K562 (cell line): Measurements from ENCODE around the gene PSMA2.

ENCODE experiments used
- CEBPB ChIP-seq: fragments of 450-650 bp; IDR thresholded peaks from 2 replicates; pipeline ENCODE4 v1.6.1; 2016; ENCODE audit warnings: missing genetic modification characterization, missing compliant biosample characterization
- CHD4 ChIP-seq: fragments of 200-600 bp; sonication (generic); IDR thresholded peaks from 3 replicates; pipeline ENCODE4 v1.6.1; 2012; ENCODE audit warnings: low read depth, mild to moderate bottlenecking, mixed read lengths, low read length, inconsistent platforms; ENCODE audit not compliant: insufficient read depth, insufficient replicate concordance, poor library complexity, severe bottlenecking
- ELF1 ChIP-seq: fragments of 200-800 bp; sonication (Bioruptor generic); IDR thresholded peaks from 2 replicates; pipeline ENCODE4 v1.6.1; 2016; ENCODE audit warnings: missing genetic modification characterization, missing compliant biosample characterization
- HNRNPL ChIP-seq: fragments of 200-400 bp; formaldehyde crosslinking; IDR thresholded peaks from 2 replicates; pipeline ENCODE4 v1.6.1; 2017; ENCODE audit warnings: low read depth, mild to moderate bottlenecking, low read length
- ILF3 ChIP-seq: fragments of 450-650 bp; IDR thresholded peaks from 2 replicates; pipeline ENCODE4 v1.6.1; 2018; ENCODE audit warnings: antibody characterized with exemption, mild to moderate bottlenecking, moderate library complexity, borderline replicate concordance
- NONO ChIP-seq, 2 experiments: fragments of 200-400 bp in 1 of 2; fragments of 450-650 bp in 1 of 2; formaldehyde crosslinking in 1 of 2; IDR thresholded peaks; 2 replicates each; pipeline ENCODE4 v1.6.1; 2017; ENCODE audit warnings: low read depth in 2 of 2, mild to moderate bottlenecking in 2 of 2, moderate library complexity in 2 of 2, low read length in 1 of 2
- POLR2A ChIP-seq: fragments of 450-650 bp; conservative IDR thresholded peaks from 2 replicates; pipeline ENCODE4 v1.6.1; 2016
- TF ChIP-seq, protein P1 (sequence below), 2 experiments: fragments of 450-650 bp in 1 of 2; sonication (generic) in 1 of 2; formaldehyde crosslinking in 1 of 2; IDR thresholded peaks; 2 replicates each; pipeline versions ENCODE4 v1.7.1 to v1.9.0; 2016 to 2022; ENCODE audit warnings: inconsistent platforms in 1 of 2, mild to moderate bottlenecking in 1 of 2, missing genetic modification reagents in 1 of 2
- TF ChIP-seq, protein P2 (sequence below), 3 experiments: IDR thresholded peaks in 2 of 3; conservative IDR thresholded peaks in 1 of 3; 2 replicates each; pipeline ENCODE4 v1.5.1; 2011 to 2012; ENCODE audit warnings: low read length in 3 of 3, mild to moderate bottlenecking in 3 of 3, control low read depth in 2 of 3, improper control_type of control experiment in 1 of 3, inconsistent platforms in 1 of 3, low read depth in 1 of 3, mixed read lengths in 1 of 3, moderate library complexity in 1 of 3; ENCODE audit not compliant: insufficient read depth in 2 of 3
- TF ChIP-seq, protein P3 (sequence below): sonication (generic); formaldehyde crosslinking; IDR thresholded peaks from 2 replicates; pipeline ENCODE4 v1.8.1; 2022; ENCODE audit warnings: missing genetic modification reagents
- TF ChIP-seq, protein P4 (sequence below): sonication (generic); formaldehyde crosslinking; IDR thresholded peaks from 2 replicates; pipeline ENCODE4 v1.8.0; 2022; ENCODE audit warnings: mild to moderate bottlenecking, missing genetic modification reagents, borderline replicate concordance

DNA sequence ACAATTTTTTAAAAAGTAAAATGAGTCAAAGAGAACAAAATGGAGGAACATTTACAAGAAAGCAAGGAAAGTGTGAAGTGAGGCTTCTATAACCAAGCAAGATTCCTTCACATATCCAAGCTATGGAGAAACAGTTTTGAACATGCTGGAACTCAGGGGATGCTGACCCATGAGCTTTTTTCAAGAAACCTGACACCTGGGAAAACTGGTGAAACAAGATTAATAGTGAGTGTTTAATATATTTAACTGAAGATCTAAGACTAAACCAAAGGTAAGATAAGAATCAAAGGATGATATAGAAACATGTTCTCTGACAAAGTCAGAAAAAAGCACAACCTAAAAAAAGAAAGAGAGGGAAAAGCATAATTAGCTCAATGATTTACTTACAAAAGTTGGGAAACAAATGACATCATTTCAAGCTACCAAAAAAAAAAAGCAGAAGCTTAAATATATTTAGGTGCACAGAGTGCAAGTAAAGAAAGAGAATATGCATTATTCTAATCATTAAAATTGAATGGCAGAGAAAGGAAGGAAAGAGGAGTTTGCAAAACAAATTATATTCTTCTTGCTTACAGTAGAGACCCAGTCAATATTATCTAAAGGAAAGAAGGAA, 45.0 kb downstream of the PSMA2 start:
- no peak for TF ChIP-seq ELF1 (tag)
- TF ChIP-seq CEBPB (tag) = no peak
- no peak for TF ChIP-seq POLR2A
- TF ChIP-seq, protein P1, sequence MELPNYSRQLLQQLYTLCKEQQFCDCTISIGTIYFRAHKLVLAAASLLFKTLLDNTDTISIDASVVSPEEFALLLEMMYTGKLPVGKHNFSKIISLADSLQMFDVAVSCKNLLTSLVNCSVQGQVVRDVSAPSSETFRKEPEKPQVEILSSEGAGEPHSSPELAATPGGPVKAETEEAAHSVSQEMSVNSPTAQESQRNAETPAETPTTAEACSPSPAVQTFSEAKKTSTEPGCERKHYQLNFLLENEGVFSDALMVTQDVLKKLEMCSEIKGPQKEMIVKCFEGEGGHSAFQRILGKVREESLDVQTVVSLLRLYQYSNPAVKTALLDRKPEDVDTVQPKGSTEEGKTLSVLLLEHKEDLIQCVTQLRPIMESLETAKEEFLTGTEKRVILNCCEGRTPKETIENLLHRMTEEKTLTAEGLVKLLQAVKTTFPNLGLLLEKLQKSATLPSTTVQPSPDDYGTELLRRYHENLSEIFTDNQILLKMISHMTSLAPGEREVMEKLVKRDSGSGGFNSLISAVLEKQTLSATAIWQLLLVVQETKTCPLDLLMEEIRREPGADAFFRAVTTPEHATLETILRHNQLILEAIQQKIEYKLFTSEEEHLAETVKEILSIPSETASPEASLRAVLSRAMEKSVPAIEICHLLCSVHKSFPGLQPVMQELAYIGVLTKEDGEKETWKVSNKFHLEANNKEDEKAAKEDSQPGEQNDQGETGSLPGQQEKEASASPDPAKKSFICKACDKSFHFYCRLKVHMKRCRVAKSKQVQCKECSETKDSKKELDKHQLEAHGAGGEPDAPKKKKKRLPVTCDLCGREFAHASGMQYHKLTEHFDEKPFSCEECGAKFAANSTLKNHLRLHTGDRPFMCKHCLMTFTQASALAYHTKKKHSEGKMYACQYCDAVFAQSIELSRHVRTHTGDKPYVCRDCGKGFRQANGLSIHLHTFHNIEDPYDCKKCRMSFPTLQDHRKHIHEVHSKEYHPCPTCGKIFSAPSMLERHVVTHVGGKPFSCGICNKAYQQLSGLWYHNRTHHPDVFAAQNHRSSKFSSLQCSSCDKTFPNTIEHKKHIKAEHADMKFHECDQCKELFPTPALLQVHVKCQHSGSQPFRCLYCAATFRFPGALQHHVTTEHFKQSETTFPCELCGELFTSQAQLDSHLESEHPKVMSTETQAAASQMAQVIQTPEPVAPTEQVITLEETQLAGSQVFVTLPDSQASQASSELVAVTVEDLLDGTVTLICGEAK (IDR thresholded peaks at IDR 0.05) = no peak
- TF ChIP-seq, protein P1 (CRISPR knock-in tag; IDR thresholded peaks at IDR 0.05) = no peak
- TF ChIP-seq, protein P2, sequence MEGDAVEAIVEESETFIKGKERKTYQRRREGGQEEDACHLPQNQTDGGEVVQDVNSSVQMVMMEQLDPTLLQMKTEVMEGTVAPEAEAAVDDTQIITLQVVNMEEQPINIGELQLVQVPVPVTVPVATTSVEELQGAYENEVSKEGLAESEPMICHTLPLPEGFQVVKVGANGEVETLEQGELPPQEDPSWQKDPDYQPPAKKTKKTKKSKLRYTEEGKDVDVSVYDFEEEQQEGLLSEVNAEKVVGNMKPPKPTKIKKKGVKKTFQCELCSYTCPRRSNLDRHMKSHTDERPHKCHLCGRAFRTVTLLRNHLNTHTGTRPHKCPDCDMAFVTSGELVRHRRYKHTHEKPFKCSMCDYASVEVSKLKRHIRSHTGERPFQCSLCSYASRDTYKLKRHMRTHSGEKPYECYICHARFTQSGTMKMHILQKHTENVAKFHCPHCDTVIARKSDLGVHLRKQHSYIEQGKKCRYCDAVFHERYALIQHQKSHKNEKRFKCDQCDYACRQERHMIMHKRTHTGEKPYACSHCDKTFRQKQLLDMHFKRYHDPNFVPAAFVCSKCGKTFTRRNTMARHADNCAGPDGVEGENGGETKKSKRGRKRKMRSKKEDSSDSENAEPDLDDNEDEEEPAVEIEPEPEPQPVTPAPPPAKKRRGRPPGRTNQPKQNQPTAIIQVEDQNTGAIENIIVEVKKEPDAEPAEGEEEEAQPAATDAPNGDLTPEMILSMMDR (IDR thresholded peaks at IDR 0.05 in 2 of 3, conservative IDR thresholded peaks at IDR 0.05 in 1 of 3; ENCODE audit: insufficient read depth in 2 of 3, low read depth in 1 of 3, low read length in 3 of 3) = no peak
- no peak for TF ChIP-seq ILF3
- TF ChIP-seq CHD4 = no peak
- TF ChIP-seq, protein P3, sequence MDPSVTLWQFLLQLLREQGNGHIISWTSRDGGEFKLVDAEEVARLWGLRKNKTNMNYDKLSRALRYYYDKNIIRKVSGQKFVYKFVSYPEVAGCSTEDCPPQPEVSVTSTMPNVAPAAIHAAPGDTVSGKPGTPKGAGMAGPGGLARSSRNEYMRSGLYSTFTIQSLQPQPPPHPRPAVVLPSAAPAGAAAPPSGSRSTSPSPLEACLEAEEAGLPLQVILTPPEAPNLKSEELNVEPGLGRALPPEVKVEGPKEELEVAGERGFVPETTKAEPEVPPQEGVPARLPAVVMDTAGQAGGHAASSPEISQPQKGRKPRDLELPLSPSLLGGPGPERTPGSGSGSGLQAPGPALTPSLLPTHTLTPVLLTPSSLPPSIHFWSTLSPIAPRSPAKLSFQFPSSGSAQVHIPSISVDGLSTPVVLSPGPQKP = no peak
- TF ChIP-seq HNRNPL = no peak
- TF ChIP-seq, protein P4, sequence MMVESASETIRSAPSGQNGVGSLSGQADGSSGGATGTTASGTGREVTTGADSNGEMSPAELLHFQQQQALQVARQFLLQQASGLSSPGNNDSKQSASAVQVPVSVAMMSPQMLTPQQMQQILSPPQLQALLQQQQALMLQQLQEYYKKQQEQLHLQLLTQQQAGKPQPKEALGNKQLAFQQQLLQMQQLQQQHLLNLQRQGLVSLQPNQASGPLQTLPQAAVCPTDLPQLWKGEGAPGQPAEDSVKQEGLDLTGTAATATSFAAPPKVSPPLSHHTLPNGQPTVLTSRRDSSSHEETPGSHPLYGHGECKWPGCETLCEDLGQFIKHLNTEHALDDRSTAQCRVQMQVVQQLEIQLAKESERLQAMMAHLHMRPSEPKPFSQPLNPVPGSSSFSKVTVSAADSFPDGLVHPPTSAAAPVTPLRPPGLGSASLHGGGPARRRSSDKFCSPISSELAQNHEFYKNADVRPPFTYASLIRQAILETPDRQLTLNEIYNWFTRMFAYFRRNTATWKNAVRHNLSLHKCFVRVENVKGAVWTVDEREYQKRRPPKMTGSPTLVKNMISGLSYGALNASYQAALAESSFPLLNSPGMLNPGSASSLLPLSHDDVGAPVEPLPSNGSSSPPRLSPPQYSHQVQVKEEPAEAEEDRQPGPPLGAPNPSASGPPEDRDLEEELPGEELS (CRISPR knock-in tag) = no peak
- no peak for TF ChIP-seq NONO (IDR thresholded peaks at IDR 0.05; ENCODE audit: low read depth in 2 of 2, low read length in 1 of 2)
